ENCODE results near the gene GLE1. TPM values are rescaled to one million over a fixed set of nuclear protein-coding genes. Genes with fewer than 3 reads are reported as not detected.

The GLE1 gene
- total RNA-seq, 1 experiment from 2014 or later: 74.2 TPM

GRCh38 chr9:128495804-128496417, 8.6 kb upstream of the GLE1 start:
- BruUV-seq (replicated peaks): no TSS peak
- TF ChIP-seq EZH2 (IDR thresholded peaks at IDR 0.05; ENCODE audit: low read depth) (no peak), CTCF (conservative IDR thresholded peaks at IDR 0.05) (no peak)
- no peak overlapping the region for H3K4me2 ChIP-seq
- H3K9me2 ChIP-seq (ENCODE audit: insufficient read depth): no peaks in the 10 kb centered on the region
- peak in 1 of 2 experiments; percentile 13 for DNase-seq
- H3K4me1 ChIP-seq (replicated peaks; ENCODE audit: insufficient read depth): no peaks in the 10 kb centered on the region
- 0 out of 2 replicates have a peak, but pooled peaks cover 5% of the 10 kb centered on the region for H3K36me3 ChIP-seq (ENCODE audit: low read depth)
- no peak overlapping the region for H2AFZ ChIP-seq
- POLR2A ChIA-PET (ENCODE audit: unreplicated experiment): interaction anchor here (0.6 kb wide), 1 partner anchor 8 kb away, joined by 3 read pairs; no protein-coding TSS in a partner anchor
- intact Hi-C loops (cut with micrococcal nuclease; ENCODE audit: unreplicated experiment): no loop called here
- H3K27ac ChIP-seq: no peak overlapping the region
- no peaks in the 10 kb centered on the region for H4K20me1 ChIP-seq (ENCODE audit: insufficient read depth)
- no peaks in the 10 kb centered on the region for H3K27me3 ChIP-seq (ENCODE audit: insufficient read depth, low read depth)
- CTCF ChIA-PET: interaction anchor here (0.7 kb wide), 1 partner anchor 398 kb away, joined by 3 read pairs; no protein-coding TSS in a partner anchor
- H3K79me2 ChIP-seq (ENCODE audit: low read depth): no peaks in the 10 kb centered on the region
- no peaks in the 10 kb centered on the region for H3K9me3 ChIP-seq (ENCODE audit: insufficient read depth, low read depth)
- no peak overlapping the region for H3K4me3 ChIP-seq
- no peaks in the 10 kb centered on the region for H3F3A ChIP-seq (ENCODE audit: insufficient read depth, low read depth)

GRCh38 chr9:128497824-128498610, 6.5 kb upstream of the GLE1 start:
- intact Hi-C loops (cut with micrococcal nuclease; ENCODE audit: unreplicated experiment): no loop called here
- peaks cover 5% of the 10 kb centered on the region; the same call in 1 of the 2 replicates for H3F3A ChIP-seq (ENCODE audit: insufficient read depth, low read depth)
- no peak overlapping the region for H3K27ac ChIP-seq
- H4K20me1 ChIP-seq (ENCODE audit: insufficient read depth): no peaks in the 10 kb centered on the region
- H3K4me3 ChIP-seq: no peak overlapping the region
- no peak for TF ChIP-seq EZH2 (IDR thresholded peaks at IDR 0.05; ENCODE audit: low read depth)
- TF ChIP-seq CTCF (conservative IDR thresholded peaks at IDR 0.05): no peak
- DNase-seq: no peak
- no peaks in the 10 kb centered on the region for H3K9me3 ChIP-seq (ENCODE audit: insufficient read depth, low read depth)
- H3K4me1 ChIP-seq (replicated peaks; ENCODE audit: insufficient read depth): no peaks in the 10 kb centered on the region
- BruUV-seq (replicated peaks): no TSS peak
- H3K9me2 ChIP-seq (ENCODE audit: insufficient read depth): no peaks in the 10 kb centered on the region
- ChIA-PET POLR2A (ENCODE audit: unreplicated experiment) (no interaction called here), CTCF (no interaction called here)
- H3K27me3 ChIP-seq (ENCODE audit: insufficient read depth, low read depth): no peaks in the 10 kb centered on the region
- 0 out of 2 replicates have a peak, but pooled peaks cover 1% of the 10 kb centered on the region for H3K36me3 ChIP-seq (ENCODE audit: low read depth)
- H3K79me2 ChIP-seq (ENCODE audit: low read depth): no peaks in the 10 kb centered on the region
- no peak overlapping the region for H3K4me2 ChIP-seq
- no peak overlapping the region for H2AFZ ChIP-seq

GRCh38 chr9:128498911-128499310, 5.6 kb upstream of the GLE1 start:
- H3K4me3 ChIP-seq: no peak overlapping the region
- no peaks in the 10 kb centered on the region for H3K79me2 ChIP-seq (ENCODE audit: low read depth)
- H3K9me2 ChIP-seq (ENCODE audit: insufficient read depth): no peaks in the 10 kb centered on the region
- H3K36me3 ChIP-seq (ENCODE audit: low read depth): no peaks in the 10 kb centered on the region
- H3F3A ChIP-seq (ENCODE audit: insufficient read depth, low read depth): peaks cover 10% of the 10 kb centered on the region; the same call in 1 of the 2 replicates
- TF ChIP-seq CTCF (conservative IDR thresholded peaks at IDR 0.05): no peak
- TF ChIP-seq EZH2 (IDR thresholded peaks at IDR 0.05; ENCODE audit: low read depth): no peak
- no peak overlapping the region for H3K27ac ChIP-seq
- no peaks in the 10 kb centered on the region for H4K20me1 ChIP-seq (ENCODE audit: insufficient read depth)
- CTCF ChIA-PET: no interaction called here
- intact Hi-C loops (cut with micrococcal nuclease; ENCODE audit: unreplicated experiment): no loop called here
- H3K4me1 ChIP-seq (replicated peaks; ENCODE audit: insufficient read depth): peaks cover 5% of the 10 kb centered on the region
- BruUV-seq (replicated peaks): no TSS peak
- H3K4me2 ChIP-seq: no peak overlapping the region
- POLR2A ChIA-PET (ENCODE audit: unreplicated experiment): no interaction called here
- H3K9me3 ChIP-seq (ENCODE audit: insufficient read depth, low read depth): no peaks in the 10 kb centered on the region
- no peak for DNase-seq
- no peaks in the 10 kb centered on the region for H3K27me3 ChIP-seq (ENCODE audit: insufficient read depth, low read depth)
- H2AFZ ChIP-seq: no peak overlapping the region
